Activated naive CD8-positive, alpha-beta T cell treated with anti-CD3 and anti-CD28 coated beads for 36 hours (primary cell): Measurements from ENCODE around the gene ARSG. TPM values are rescaled to one million over a fixed set of nuclear protein-coding genes. Genes with fewer than 3 reads are reported as not detected.
"Not testable (repeated sequence)": the region's sequence is repeated elsewhere in the genome, so short reads cannot be mapped to it uniquely, and the experiment has no call there.

Experiments
- DNase-seq: peaks from one replicate; pipeline ENCODE4 v3.0.0; 2021
- H3K27ac Mint-ChIP-seq: one replicate; pipeline ENCODE4 v1.8.0; 2022; ENCODE audit warnings: mild to moderate bottlenecking, moderate library complexity, mixed read lengths
- H3K27me3 Mint-ChIP-seq: one replicate; pipeline ENCODE4 v1.8.0; 2022; ENCODE audit warnings: mild to moderate bottlenecking, mixed read lengths
- H3K36me3 Mint-ChIP-seq: one replicate; pipeline ENCODE4 v1.8.0; 2021; ENCODE audit warnings: mild to moderate bottlenecking, mixed read lengths
- H3K4me1 Mint-ChIP-seq: one replicate; pipeline ENCODE4 v1.8.0; 2021; ENCODE audit warnings: mixed read lengths
- H3K4me3 Mint-ChIP-seq: one replicate; pipeline ENCODE4 v1.8.0; 2022; ENCODE audit warnings: mild to moderate bottlenecking, moderate library complexity, mixed read lengths
- H3K9me3 Mint-ChIP-seq: one replicate; pipeline ENCODE4 v1.8.0; 2022; ENCODE audit warnings: mixed read lengths
- total RNA-seq, 2 experiments: library from RNA; stranded (reverse); gene quantifications; one replicate each; pipeline ENCODE4 v1.2.3, GENCODE V29; 2021

Gene ARSG
- total RNA-seq, 2 experiments from 2014 or later, result 5.0 to 5.2 TPM

DNA sequence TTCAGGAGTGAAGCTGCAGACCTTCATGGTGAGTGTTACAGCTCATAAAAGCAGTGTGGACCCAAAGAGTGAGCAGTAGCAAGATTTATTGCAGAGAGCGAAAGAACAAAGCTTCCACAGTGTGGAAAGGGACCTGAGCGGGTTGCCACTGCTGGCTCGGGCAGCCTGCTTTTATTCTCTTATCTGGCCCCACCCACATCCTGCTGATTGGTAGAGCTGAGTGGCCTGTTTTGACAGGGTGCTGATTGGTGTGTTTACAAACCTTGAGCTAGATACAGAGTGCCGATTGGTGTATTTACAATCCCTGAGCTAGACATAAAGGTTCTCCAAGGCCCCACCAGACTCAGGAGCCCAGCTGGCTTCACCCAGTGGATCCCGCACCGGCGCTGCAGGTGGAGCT lies 17.2 kb downstream of the ARSG start:
- peaks cover 26% of the 10 kb centered on the region for H3K4me1 Mint-ChIP-seq
- not testable (repeated sequence) for DNase-seq, H3K36me3 Mint-ChIP-seq, H3K9me3 Mint-ChIP-seq, H3K27me3 Mint-ChIP-seq, H3K4me3 Mint-ChIP-seq, H3K27ac Mint-ChIP-seq

DNA sequence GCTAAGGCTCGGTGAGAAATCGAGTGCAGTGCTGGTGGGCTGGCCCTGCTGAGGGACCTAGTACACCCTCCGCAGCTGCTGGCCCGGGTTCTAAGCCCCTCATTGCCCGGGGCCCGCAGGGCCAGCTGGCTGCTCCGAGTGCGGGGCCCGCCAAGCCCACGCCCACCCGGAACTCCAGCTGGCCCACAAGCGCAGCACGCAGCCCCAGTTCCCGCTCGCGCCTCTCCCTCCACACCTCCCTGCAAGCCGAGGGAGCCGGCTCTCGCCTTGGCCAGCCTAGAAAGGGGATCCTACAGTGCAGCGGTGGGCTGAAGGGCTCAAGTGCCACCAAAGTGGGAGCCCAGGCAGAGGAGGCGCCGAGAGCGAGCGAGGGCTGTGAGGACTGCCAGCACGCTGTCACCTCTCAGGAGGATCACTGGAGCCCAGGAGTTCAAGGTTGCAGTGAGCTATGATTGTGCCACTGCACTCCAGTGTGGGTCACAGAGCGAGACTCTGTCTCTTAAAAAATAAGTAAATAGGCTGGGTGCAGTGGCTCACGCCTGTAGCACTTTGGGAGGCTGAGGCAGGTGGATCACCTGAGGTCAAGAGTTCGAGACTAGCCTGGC lies 17.9 kb downstream of the ARSG start:
- H3K27me3 Mint-ChIP-seq, DNase-seq, H3K27ac Mint-ChIP-seq, H3K4me3 Mint-ChIP-seq, H3K36me3 Mint-ChIP-seq, H3K9me3 Mint-ChIP-seq: not testable (repeated sequence)
- H3K4me1 Mint-ChIP-seq, result peaks cover 31% of the 10 kb centered on the region

DNA sequence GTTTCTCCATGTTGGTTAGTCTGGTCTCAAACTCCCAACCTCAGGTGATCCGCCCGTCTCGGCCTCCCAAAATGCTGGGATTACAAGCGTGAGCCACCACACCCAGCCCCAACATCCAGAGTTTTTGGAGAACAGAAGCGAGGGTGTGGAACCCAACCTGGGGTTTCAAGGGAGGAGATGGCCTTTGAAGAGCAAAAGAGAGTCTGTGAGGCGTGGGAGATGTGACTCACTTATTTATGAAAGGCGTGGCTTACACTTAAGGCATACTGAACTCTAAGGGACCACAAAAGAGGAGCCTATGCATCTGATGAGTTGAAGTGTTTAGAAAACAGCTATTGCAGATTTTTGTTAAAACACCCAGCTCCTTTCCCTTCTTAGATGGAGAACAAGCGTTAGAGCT lies 18.9 kb downstream of the ARSG start:
- H3K27ac Mint-ChIP-seq, result no peak overlapping the region
- H3K4me1 Mint-ChIP-seq, result peaks cover 35% of the 10 kb centered on the region
- no peaks in the 10 kb centered on the region for H3K9me3 Mint-ChIP-seq
- no peak overlapping the region for H3K4me3 Mint-ChIP-seq
- peaks cover 9% of the 10 kb centered on the region for H3K36me3 Mint-ChIP-seq
- peak; percentile 31 for DNase-seq
- no peaks in the 10 kb centered on the region for H3K27me3 Mint-ChIP-seq

DNA sequence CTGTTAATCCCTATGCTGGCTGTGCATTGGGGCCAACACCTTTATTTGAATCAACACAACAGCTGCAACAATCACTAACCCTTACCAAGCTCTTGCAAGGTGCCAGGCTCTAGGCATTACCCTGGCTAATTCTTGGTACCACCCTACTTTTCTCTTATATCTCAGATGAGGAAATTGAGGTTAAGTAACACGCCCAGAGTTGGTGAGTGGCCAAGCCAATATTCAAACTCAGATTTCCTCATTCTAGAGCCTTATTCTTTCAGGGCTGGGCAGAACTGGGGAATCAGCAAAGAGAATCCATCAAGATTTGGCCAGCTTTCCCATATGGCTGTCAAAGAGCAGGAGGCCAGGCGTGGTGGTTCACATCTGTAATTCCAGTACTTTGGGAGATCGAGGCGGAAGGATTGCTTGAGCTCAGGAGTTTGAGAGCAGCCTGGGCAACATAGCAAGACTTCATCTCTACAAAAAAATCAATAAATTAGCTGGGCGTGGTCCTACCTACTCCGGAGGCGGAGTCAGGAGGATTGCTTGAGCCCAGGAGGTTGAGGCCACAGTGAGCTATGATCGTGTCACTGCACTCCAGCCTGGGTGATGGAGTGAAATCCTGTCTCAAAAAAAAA lies 23.7 kb downstream of the ARSG start:
- H3K27me3 Mint-ChIP-seq, result no peaks in the 10 kb centered on the region
- H3K4me3 Mint-ChIP-seq, result no peak overlapping the region
- peaks cover 47% of the 10 kb centered on the region for H3K4me1 Mint-ChIP-seq
- no peak for DNase-seq
- peaks cover 2% of the 10 kb centered on the region for H3K36me3 Mint-ChIP-seq
- H3K9me3 Mint-ChIP-seq, result no peaks in the 10 kb centered on the region
- H3K27ac Mint-ChIP-seq, result no peak overlapping the region

DNA sequence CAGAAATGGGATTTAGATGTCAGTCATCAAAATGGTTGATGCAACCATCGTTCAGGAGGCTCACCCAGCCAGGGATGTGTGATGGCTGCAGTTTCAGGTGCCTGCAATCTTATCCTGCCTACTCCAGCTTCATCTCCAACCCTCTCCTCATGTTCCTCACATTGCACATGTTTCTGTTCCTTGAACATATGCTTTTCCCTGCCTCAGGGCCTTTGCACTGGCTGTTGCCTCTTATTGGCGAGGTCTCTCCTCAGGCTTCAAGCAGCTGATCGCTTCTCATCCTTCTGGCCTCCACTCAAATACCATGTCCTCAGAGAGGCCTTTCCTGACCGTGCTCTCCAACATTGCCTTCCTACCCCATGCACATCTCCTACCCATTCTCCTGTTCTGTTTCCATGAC lies 24.6 kb downstream of the ARSG start:
- no peak overlapping the region for H3K4me3 Mint-ChIP-seq
- H3K9me3 Mint-ChIP-seq, result no peaks in the 10 kb centered on the region
- no peak overlapping the region for H3K27ac Mint-ChIP-seq
- no peak for DNase-seq
- H3K36me3 Mint-ChIP-seq, result peaks cover 1% of the 10 kb centered on the region
- H3K27me3 Mint-ChIP-seq, result no peaks in the 10 kb centered on the region
- H3K4me1 Mint-ChIP-seq, result peaks cover 38% of the 10 kb centered on the region

DNA sequence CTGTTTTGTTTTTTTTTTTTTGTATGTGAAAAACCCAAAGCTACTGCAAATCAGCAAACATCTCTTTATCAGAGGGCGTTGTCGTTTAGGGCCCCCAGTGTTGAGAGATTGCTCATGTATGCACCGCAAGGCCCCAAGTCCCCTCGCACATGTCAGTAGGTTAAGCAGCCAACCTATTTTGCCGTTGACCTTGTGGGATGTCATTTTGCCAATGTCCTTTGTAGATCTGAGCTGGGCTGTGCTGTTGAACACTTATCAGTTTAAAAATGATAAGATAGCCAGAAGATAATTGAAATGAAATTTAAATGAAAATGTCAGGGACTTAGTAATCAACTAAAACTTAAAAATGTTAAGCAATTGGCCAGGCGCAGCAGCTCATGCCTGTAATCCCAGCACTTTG lies 26.2 kb downstream of the ARSG start:
- Mint-ChIP-seq H3K4me1 (peaks cover 34% of the 10 kb centered on the region), H3K27me3 (no peaks in the 10 kb centered on the region), H3K9me3 (no peaks in the 10 kb centered on the region), H3K27ac (no peak overlapping the region), H3K4me3 (no peak overlapping the region), H3K36me3 (peaks cover 1% of the 10 kb centered on the region)
- no peak for DNase-seq

DNA sequence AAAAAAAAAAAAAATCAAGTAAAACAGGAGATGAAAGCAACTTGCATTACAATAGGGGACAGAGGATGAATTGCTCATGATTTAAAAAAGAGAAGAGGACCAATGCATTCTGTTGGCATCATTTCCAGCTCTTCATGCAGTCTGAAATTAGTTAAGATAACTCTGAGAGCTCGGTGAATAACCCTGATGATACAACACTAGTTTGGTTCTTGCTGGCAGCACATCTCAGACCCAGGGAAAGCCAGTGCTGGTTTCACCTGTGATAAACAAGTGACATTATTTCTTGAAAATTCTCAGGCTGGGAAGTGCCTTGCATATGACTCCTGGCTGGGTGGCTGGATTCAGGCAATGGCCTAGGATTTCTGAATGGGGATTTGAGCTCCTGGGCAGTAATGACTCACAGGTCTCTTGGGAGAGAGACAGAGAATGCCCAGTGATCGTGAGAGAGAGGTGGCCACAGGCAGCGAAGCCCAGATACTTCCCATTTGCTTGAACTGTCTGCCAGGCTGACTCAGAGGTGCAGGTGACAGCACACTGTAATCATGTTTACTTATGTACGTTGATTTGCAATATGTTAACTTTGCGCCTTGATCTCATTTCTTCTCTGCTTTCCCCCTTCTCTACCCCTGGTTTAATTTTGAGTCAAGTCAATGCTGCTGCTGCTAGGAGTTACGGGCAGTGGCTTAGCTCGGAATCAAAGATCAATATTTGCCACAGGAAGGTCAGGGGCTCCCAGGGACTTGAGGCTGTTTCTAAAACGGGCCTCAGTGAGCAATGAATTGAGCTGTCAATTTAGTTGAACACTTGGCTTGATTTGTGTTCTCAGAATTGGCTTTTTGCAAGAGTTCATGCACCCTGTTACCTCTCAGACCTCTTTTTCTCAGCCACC lies 27.1 kb downstream of the ARSG start:
- H3K36me3 Mint-ChIP-seq, result peaks cover 1% of the 10 kb centered on the region
- DNase-seq, result no peak
- H3K4me3 Mint-ChIP-seq, result no peak overlapping the region
- no peaks in the 10 kb centered on the region for H3K9me3 Mint-ChIP-seq
- H3K27me3 Mint-ChIP-seq, result no peaks in the 10 kb centered on the region
- H3K4me1 Mint-ChIP-seq, result peaks cover 28% of the 10 kb centered on the region
- no peak overlapping the region for H3K27ac Mint-ChIP-seq

DNA sequence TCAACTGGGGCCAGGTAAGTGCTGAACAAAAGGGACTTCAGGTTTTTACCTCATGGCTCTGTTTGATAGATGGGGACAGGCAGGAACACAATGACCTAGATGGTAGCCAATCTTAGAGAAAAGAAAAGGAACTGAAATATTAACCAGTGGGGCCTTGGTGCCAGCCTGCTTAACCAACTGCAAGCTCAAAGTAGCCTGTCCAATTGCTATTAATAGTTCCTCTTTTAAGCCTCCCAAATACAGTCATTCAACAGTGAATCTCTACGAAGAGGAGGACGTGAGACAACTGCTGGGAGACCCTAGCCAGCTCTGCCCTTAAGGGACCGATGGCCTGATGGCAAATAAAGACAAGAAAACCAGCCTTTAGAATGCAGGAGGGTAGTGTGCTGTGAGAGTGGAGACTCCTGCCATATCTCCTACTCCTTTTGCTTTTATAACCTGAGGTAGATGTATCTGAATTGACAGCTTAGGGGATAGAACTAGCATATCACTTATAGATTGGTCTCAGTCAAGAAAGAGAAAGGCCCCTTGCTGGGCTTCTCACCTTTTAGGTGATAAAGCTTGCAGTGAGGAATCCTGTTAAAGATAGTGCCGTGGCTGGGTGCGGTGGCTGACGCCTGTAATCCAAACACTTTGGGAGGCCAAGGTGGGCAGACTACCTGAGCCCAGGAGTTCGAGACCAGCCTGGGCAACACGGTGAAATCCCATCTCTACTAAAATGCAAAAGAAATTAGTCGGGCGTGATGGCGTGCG lies 28.3 kb downstream of the ARSG start:
- peaks cover 1% of the 10 kb centered on the region for H3K36me3 Mint-ChIP-seq
- no peaks in the 10 kb centered on the region for H3K9me3 Mint-ChIP-seq
- no peak overlapping the region for H3K4me3 Mint-ChIP-seq
- H3K4me1 Mint-ChIP-seq, result peaks cover 27% of the 10 kb centered on the region
- DNase-seq, result no peak
- no peak overlapping the region for H3K27ac Mint-ChIP-seq
- no peaks in the 10 kb centered on the region for H3K27me3 Mint-ChIP-seq

DNA sequence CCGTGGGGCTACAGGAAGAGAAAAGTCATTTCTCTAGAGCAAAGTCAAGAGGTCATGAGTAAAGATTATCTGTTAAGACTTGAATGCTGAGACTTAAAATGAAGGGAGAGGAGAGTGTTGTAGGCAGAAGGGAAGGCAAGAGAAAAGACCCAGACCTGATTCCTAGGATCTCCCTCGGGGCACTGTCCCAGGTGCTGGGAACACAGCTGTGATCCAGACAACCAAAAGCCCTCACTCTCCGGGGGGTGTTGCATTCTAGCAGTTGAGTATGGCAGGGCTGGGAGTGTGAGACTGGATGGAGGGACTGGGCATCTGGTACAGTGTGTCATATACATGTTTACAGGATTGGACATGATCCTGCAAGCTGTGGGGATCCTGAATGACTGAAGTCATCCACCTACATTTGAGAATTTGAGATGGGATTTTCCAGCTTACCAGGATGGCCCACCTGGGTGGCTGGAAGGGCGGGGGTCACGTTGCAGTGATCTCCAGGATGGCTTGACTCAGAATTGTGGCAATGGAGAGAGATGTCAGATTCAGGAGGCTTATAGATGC lies 29.1 kb downstream of the ARSG start:
- Mint-ChIP-seq H3K4me3 (no peak overlapping the region), H3K36me3 (peaks cover 1% of the 10 kb centered on the region), H3K27ac (no peak overlapping the region), H3K27me3 (no peaks in the 10 kb centered on the region), H3K9me3 (no peaks in the 10 kb centered on the region), H3K4me1 (peaks cover 19% of the 10 kb centered on the region)
- DNase-seq, result no peak

DNA sequence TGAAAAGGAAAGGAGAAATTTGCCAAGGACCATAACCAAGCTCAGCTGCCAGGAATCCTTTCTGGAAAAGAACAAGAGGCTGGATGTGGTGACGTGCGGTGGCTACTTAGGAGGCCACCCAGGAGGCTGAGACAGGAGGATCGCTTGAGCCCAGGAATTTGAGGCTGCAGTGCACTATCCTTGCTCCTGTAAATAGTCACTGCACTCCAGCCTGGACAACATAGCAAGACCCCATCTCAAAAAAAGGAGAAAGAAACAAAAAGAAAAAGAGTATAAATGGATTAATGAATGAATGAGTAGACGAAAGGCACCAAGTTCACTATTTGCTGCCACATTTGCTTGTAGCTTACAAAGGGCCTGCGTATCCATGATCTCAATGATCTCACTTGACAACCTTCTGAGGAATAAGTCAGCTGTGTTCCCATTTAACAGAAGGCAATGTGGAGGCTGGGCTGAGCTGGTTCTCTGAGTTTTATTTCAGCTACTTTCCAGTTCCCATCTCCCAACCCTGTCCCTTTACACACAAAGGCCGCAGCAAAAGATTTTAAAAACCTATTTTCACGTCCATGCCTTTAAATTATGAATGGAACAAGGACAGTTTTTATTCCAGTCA lies 29.8 kb downstream of the ARSG start:
- peaks cover 18% of the 10 kb centered on the region for H3K4me1 Mint-ChIP-seq
- peaks cover 1% of the 10 kb centered on the region for H3K36me3 Mint-ChIP-seq
- H3K27me3 Mint-ChIP-seq, result no peaks in the 10 kb centered on the region
- H3K4me3 Mint-ChIP-seq, result no peak overlapping the region
- H3K27ac Mint-ChIP-seq, result no peak overlapping the region
- no peaks in the 10 kb centered on the region for H3K9me3 Mint-ChIP-seq
- no peak for DNase-seq

DNA sequence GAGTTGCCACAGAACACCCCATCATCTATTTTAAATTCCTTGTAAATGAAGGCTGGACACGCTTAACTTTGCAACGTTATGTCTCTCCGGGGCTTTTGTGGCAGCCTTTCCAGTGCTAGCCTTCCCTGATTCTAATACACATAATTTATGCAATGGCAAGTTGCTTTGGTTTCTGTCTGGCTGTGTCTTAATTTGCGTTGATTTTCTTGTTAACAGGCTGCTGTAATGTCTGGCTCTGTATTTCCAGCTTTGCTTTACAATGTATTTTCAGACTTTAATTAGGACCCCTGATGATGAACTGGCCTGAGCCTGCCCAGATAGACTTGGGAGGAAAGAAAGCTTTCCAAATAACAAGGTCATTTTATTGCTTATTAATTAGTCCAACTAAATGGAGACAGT lies 30.3 kb downstream of the ARSG start:
- Mint-ChIP-seq H3K4me3 (no peak overlapping the region), H3K4me1 (peaks cover 18% of the 10 kb centered on the region), H3K9me3 (no peaks in the 10 kb centered on the region), H3K27ac (no peak overlapping the region), H3K36me3 (no peaks in the 10 kb centered on the region), H3K27me3 (no peaks in the 10 kb centered on the region)
- no peak for DNase-seq

DNA sequence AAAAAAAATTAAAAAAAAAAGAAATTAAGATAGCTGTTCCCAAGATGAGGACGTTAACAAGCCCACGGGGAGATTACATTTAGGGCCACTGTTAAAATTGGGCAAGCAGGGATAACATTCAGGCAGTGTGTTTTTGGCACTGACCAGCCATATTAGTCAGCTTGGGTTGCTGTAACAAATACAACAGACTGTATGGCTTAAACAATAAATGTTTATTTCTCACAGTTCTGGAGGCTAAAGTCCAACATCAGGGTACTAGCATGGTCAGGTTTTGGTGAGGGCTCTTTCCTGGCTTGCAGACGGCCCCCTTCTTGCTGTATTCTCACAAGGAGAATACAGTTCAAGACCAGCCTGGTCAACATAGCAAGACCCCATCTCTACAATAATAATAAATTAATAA lies 31.3 kb downstream of the ARSG start:
- Mint-ChIP-seq H3K27ac (no peak overlapping the region), H3K27me3 (no peaks in the 10 kb centered on the region), H3K36me3 (no peaks in the 10 kb centered on the region), H3K9me3 (no peaks in the 10 kb centered on the region), H3K4me3 (no peak overlapping the region), H3K4me1 (peaks cover 16% of the 10 kb centered on the region)
- no peak for DNase-seq

DNA sequence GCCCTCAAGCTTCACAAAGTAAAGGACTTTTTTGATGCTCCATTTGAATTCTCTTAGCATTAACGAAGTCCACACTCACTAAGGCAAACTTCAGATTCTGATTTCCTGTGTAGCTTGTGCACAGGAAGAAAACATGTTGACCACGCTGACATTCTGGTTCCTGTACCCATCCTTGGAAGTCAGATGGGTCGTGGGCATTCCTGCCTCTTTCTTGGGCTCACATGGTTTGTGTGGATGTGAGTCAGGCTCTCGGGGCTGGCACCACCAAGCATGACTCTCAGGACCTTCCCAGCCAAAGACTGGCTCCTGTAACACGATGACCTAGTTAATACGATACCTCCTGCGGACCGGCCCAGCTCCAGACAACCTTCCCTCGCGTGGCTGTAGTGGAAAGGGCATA lies 32.8 kb downstream of the ARSG start:
- no peaks in the 10 kb centered on the region for H3K9me3 Mint-ChIP-seq
- peaks cover 13% of the 10 kb centered on the region for H3K4me1 Mint-ChIP-seq
- no peak overlapping the region for H3K4me3 Mint-ChIP-seq
- DNase-seq, result no peak
- no peak overlapping the region for H3K27ac Mint-ChIP-seq
- no peaks in the 10 kb centered on the region for H3K27me3 Mint-ChIP-seq
- no peaks in the 10 kb centered on the region for H3K36me3 Mint-ChIP-seq

DNA sequence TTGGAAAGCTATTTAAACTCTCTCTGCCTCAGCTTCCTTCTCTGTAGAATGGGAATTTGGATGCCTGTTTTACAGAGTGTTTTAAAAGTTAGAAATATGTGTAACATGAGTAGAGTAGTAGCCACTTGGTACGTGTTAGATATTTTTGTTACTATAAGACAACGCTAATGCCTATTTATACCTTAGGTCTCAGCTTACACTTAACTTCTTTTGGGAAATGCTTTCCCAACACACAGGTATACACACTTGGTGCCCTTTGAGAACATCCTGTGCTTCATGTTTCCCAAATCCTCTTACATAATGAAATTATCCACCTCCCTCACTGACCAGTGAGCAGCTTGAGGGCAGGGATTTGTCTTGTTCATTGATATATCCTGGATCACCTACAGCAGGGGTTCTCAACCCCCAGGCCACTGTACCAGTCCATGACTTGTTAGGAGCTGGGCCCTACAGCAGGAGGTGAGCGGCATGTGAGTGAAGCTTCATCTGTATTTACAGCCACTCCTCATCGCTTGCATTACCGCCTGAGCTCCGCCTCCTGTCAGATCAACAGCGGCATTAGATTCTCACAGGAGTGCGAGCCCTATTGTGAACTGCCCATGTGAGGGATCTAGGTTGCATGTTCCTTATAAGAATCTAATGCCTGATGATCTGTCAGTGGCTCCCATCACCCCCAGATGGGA lies 33.5 kb downstream of the ARSG start:
- H3K9me3 Mint-ChIP-seq, result no peaks in the 10 kb centered on the region
- H3K4me1 Mint-ChIP-seq, result peaks cover 12% of the 10 kb centered on the region
- no peaks in the 10 kb centered on the region for H3K36me3 Mint-ChIP-seq
- H3K27me3 Mint-ChIP-seq, result no peaks in the 10 kb centered on the region
- no peak overlapping the region for H3K4me3 Mint-ChIP-seq
- DNase-seq, result no peak
- H3K27ac Mint-ChIP-seq, result no peak overlapping the region
